Erythroblast (primary cell): ENCODE data around the gene TMEM119.
A peak's percentile ranks its signal among the peaks of the same experiment; 100 is the strongest.
"Not testable (repeated sequence)": the region's sequence is repeated elsewhere in the genome, so short reads cannot be mapped to it uniquely, and the experiment has no call there.

ENCODE experiments used
- DNase-seq, 2 experiments: peaks; one replicate each; lab custom pipeline; 2025; lab: John Stamatoyannopoulos, UW
- GATA1 ChIP-seq: IDR thresholded peaks from 2 replicates; pipeline ENCODE4 v1.6.1; 2011; ENCODE audit warnings: low read depth, mild to moderate bottlenecking, control low read depth, low read length, moderate library complexity
- POLR2A ChIP-seq: IDR thresholded peaks from 2 replicates; pipeline ENCODE4 v1.6.1; 2011; ENCODE audit warnings: mild to moderate bottlenecking, low read length

Gene TMEM119

DNA sequence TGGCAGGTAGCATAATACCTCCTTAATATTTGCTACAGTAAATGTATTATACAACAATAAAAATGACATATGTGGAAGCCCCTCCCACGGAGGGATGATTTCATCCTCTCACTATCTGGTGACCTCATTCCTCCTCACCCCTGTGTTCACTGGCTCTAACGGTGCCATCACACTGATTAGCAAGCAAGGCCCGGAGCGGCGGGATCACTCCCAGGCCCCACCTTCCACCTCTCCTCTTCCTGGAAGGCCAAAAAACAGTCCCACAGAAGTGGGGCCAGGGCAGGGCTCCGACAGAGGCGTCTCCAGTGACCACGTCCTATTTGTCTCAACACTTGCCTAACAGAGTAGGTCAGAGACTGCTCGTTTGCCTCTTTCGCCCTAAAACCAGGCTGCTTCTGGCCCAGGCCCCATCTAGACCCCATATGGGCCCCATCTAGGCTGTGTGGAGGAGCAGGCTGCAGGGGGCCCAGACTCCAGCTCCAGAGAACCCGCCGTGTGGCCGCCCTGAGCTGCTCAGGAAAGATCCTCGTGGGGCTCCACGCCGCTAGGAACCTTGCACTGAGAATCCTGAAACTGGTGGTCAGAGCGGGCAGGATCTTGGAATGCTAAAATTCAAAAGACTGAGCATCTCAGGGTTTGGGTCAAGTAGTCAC is 32.1 kb upstream of the TMEM119 start:
- DNase-seq, result peak; percentile 93 to 95
- peak; percentile 92 for TF ChIP-seq POLR2A
- TF ChIP-seq GATA1, result no peak

DNA sequence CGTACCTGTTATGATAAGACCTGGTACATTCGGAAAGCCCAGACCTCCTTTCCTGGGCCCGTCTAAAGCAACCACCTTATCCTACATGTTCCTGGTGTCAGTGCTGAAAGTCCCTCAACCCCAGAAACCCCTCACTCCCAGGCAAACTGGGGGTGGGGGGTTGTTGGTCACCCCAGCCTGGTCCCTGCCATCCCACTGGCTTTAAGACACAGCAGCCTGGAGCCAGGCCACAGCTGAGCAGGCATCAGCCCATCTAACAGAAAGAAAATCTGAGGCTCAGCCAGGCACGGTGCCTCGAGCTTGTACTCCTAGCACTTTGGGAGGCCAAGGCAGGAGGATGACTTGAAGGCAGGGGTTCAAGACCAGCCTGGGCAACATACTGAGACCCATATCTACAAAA is 31.3 kb upstream of the TMEM119 start:
- TF ChIP-seq GATA1 (no peak), POLR2A (no peak)
- DNase-seq, result peak; percentile 70 to 80

DNA sequence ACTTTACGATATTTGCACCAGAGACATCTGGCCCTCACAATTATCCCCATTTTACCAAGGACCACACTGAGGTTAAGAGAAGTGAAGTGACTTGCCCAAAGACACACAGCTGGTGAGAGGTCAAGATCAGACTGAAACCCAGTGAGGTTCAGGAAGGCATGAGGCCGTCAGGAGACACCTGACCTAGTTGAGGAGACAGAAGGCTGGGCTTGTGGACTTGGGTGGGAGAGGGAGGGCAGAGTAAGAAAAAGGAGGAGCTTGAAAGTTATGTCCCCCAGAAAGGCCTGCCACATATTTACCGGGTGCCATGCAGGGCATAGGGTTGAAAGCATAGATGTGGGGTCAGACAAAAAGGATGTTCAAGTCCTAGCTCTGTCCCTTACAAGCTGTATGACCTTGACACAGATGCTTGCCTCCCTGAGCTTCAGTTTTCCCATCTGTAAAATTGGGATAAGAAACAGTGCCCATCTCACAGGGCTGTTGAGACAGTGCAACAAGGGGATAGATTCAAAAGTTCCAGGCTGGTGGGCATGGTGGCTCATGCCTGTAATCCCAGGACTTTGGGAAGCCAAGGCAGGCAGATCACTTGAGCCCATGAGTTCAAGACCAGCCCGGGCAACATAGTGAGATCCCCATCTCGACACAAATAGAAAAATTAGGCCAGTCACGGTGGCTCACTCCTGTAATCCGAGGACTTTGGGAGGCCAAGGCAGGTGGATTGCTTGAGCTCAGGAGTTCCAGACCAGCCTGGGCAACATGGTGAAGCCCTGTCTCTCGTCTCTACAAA is 29.4 kb upstream of the TMEM119 start:
- TF ChIP-seq GATA1 (no peak), POLR2A (no peak)
- no peak for DNase-seq

DNA sequence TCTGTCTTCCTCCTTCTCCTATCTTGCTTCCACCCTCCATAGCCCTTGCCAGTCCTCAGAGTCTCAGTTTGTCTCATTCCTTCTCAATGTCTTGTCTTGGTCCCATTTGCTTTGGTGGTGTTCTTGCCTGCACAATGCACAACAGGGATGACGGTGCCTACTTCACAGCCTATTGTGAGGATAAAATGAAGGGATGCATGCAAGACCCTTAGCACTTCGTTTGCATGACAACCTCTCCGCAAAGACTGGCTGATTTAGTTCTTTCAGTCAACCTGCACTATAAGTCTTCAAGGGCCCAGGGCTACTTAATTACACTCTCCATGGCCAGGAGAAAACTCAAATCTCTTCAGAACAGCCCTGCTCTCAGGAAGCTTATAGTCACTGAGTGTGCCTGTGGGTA is 27.3 kb upstream of the TMEM119 start:
- no peak for TF ChIP-seq GATA1
- TF ChIP-seq POLR2A, result no peak
- no peak for DNase-seq

DNA sequence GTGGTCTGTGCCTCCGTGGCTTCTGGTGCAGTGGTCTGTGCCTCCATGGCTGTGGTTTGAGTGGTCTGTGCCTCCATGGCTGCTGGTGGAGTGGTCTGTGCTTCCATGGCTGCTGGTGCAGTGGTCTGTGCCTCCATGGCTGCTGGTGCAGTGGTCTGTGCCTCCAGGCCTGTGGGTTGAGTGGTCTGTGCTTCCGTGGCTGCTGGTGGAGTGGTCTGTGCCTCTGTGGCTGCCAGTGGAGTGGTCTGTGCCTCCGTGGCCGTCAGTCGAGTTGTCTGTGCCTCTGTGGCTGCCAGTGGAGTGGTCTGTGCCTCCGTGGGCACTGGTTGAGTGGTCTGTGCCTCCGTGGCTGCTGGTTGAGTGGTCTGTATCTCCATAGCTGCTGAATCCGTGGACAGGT is 25.7 kb upstream of the TMEM119 start:
- TF ChIP-seq POLR2A, result no peak
- TF ChIP-seq GATA1, result no peak
- peak in 1 of 2 experiments; percentile 50 for DNase-seq

DNA sequence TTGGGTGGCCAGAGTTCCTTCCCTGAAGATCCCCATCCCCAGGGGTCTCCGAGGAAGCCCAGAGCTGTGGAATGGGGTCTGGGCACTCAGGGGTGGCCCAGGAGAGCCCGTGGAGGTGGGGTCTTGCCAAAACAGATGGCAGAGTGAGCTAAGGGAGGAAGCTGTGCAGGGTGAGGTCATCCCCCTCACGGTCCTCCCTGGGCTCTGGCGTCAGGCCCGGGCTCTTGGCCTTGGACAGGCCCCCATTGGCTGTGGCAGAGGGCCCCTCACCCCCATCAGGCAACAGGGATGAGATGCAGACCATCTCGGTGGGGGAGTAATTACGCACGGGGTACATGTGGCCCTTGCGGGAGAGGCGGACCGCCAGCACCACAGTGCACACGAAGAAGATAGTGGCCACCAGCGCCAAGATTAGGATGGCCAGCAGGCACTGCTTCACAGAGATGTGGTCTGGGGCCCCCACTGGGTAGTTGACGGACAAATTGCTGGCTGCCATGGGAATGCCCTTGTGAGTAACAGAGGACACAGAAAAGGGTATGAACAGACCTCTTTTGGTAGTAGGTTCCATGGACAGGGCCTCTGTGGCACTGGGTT is 25.1 kb upstream of the TMEM119 start:
- no peak for DNase-seq

DNA sequence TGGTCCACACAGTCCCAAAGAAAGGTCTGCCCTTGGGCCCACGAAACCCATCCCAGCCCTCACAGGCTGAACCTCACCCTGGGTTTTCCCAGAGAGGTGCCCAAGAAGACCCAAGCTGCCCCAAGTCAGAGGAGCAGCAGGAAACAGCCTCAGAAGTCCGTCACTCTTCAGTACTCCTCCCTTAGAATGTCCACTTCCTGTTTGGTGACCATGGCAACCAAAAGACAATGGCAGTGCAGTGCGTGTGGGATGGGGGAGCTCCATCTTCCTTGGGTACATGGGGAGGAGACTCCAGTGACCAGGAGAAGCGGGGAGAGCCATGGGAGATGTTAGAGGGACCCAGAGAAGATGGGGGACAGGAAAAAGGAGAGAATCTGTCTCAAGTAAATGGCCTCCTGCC is 24.5 kb upstream of the TMEM119 start:
- DNase-seq, result peak in 1 of 2 experiments; percentile 23
- no peak for TF ChIP-seq POLR2A
- no peak for TF ChIP-seq GATA1

More for the DNA sequence above, 25.1 kb upstream of the TMEM119 start:
- TF ChIP-seq POLR2A, result no peak
- no peak for TF ChIP-seq GATA1

DNA sequence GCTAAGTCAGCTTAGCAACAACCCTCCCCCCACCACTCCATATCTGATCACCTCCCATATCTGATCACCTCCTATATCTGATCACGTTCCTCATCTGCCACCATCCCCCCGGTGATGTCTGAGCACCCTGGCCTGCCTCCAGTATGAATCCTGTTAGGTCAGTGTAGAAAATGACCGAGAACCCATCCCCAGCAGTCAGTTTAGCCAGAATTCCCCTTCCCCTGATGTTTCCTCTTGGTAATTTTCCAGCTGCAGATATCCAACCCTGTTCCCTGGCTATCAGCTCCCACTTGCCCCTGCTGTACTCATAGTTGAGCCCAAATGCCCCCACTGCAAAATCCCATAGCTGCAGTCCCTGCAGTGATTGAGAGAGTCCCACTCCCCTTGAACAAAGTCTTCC is 23.3 kb upstream of the TMEM119 start:
- DNase-seq, result no peak
- no peak for TF ChIP-seq POLR2A
- no peak for TF ChIP-seq GATA1

DNA sequence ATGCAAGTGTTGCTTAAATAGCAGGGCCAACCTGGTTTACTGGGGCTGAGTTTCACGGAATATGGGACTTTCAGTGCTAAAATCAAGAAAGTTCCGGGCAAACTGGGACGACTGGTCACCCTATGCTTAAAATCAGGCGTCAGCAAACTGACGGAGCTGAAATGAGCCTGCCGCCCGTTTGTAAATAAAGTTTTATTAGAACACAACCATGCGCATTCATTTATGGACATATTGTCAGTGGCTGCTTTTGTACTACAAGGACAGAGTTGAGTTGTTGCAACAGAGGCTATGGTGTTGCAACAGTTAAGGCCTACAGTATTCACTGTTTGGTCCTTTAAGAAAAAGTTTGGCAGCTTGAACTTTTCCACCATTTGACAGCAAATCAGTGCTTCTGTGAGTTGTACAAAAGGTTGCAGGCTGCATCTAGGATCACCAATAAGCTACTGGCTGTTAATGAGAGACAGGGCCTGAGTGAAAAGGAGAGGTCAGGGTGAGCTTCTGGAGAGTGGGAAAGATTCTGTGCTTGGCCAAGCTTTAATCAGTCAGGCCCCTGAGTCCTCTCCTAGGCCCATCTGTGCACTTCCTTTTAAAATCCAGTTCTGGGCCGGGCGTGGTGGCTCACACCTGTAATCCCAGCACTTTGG is 22.5 kb upstream of the TMEM119 start:
- no peak for DNase-seq
- no peak for TF ChIP-seq GATA1
- no peak for TF ChIP-seq POLR2A

DNA sequence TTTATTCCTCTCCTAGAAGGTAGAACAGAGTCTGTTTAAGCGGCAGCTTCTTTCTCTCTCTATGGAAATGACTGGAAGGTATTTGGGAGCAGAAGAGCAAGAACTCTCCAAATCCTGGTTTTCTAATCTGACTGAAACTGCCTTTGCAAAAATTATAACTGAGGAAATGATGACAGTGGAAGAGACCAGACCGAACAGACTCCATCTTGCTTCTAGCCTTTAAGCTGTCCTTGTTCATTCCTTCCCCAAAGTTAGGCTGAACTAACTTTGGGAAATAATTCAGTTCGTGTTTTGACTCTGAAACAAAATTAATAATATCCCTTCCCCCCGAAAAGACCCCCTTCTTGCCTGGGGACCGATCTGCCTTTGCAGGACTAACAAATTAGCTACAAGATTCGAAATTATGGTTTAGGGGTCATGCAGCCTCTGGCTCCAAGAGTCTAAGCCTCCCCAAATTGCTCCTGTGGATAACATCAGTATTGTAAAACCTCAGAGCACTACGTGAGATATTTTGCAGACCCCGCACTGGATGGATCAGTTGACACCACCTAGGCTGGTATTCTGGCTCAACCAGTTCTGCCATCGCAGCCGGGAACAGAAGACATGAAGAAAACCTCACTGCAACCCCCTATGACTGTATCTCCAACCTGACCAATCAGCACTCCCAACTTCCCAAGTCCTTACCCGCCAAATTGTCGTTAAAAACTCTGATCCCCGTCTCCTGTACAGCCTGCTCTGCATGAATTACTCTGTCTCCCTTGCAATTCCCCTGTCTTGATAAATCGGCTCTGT is 21.7 kb upstream of the TMEM119 start:
- no peak for DNase-seq
- TF ChIP-seq POLR2A (no peak), GATA1 (no peak)

DNA sequence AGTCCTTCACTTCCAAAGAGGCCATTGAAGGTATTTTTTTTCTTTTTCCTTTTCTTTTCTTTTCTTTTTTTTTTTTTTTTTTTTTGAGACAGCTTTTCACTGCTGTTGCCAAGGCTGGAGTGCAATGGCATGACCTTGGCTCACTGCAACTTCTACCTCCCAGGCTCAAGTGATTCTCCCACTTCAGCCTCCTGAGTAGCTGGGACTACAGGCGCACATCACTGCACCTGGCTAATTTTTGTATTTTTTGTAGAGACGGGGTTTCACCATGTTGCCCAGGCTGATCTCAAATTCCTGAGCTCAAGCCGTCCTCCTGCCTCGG is 21.0 kb upstream of the TMEM119 start:
- not testable (repeated sequence) for DNase-seq

DNA sequence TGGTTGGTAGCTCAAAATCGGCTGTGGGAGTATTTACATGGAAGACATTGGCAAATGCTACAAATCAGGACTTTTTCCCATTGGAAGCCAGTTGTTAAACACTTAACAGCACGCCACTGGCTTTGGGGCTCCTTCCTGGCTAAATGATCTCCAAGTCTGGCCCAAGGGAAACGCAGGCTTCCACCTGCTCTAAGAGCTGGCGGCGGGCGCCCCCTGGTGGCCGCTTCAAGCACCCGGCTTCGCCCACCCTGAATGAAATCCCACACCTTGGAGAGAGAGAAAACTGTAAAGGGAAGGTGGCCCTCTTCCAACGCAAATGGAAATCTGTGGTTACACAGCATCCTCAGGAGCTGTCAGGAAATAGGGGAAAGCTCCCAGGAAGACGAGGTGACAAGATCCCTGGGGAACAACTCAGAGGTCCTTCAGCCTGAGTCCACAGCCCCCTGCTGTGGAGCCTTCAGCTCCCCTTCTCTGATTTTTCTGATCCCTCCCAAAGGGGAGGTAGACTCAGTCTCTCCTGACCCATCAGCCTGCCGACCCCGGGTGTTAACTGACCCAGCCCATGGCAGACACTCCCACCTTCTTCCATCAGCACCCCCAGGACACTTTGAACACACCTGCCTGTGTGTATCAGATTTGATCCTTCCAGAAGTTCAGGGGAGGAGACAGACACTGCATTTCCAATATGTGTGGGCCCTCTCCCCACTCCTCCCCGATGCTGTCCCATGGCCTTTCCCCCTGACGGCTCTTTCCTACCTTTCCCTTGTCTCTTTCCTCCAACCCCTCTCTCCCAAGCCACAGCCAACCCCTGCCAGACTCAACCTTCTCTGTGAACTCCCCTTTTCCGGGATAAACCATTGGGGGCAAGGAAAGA is 20.4 kb upstream of the TMEM119 start:
- DNase-seq, result peak; percentile 81 to 91
- no peak for TF ChIP-seq GATA1
- TF ChIP-seq POLR2A, result no peak
